Measurements from ENCODE around the gene NRN1L.

GRCh38 chr16:67932462-67932840 is 47.8 kb downstream of the NRN1L start:
- no peak for TF ChIP-seq POLR2A (IDR thresholded peaks at IDR 0.05; ENCODE audit: low read length)
- no peak for TF ChIP-seq GATA1 (IDR thresholded peaks at IDR 0.05; ENCODE audit: low read depth, low read length)
